ENCODE data around the gene PEX16.

PEX16 gene

GRCh38 chr11:45872651-45873356, 44.9 kb downstream of the PEX16 start:
- no peak for DNase-seq

GRCh38 chr11:45871638-45872037, 46.0 kb downstream of the PEX16 start:
- no peak for DNase-seq

- DNase-seq: no peak
Measured at GRCh38 chr11:45870706-45871105, 47.0 kb downstream of the PEX16 start.

- no peak for DNase-seq
Measured at GRCh38 chr11:45869551-45869950, 48.1 kb downstream of the PEX16 start.

GRCh38 chr11:45864041-45864440, 53.6 kb downstream of the PEX16 start:
- no peak for DNase-seq

GRCh38 chr11:45860764-45861510, 56.7 kb downstream of the PEX16 start:
- DNase-seq: no peak

GRCh38 chr11:45860348-45860747, 57.3 kb downstream of the PEX16 start:
- DNase-seq: no peak

Measured in KG1 (cell line).